HEK293 (cell line): ENCODE results near the gene POLD4.

Experiments
- CTCF ChIP-seq: fragments of 450-650 bp; formaldehyde crosslinking; IDR thresholded peaks from 2 replicates; pipeline ENCODE4 v1.5.1; 2016; ENCODE audit warnings: missing biosample characterization, missing genetic modification characterization
- GFI1B ChIP-seq: fragments of 450-650 bp; formaldehyde crosslinking; IDR thresholded peaks from 2 replicates; pipeline ENCODE4 v1.5.1; 2016; ENCODE audit warnings: missing biosample characterization, missing genetic modification characterization
- GLIS1 ChIP-seq: fragments of 450-650 bp; formaldehyde crosslinking; IDR thresholded peaks from 2 replicates; pipeline ENCODE4 v1.5.1; 2016; ENCODE audit warnings: missing biosample characterization, missing genetic modification characterization
- KLF10 ChIP-seq: fragments of 450-650 bp; IDR thresholded peaks from 2 replicates; pipeline ENCODE4 v1.5.1; 2018; ENCODE audit warnings: missing biosample characterization, mild to moderate bottlenecking, missing genetic modification characterization
- KLF7 ChIP-seq: fragments of 450-650 bp; formaldehyde crosslinking; IDR thresholded peaks from 2 replicates; pipeline ENCODE4 v1.5.1; 2016; ENCODE audit warnings: missing biosample characterization, missing genetic modification characterization, borderline replicate concordance
- PATZ1 ChIP-seq: fragments of 450-650 bp; formaldehyde crosslinking; IDR thresholded peaks from 2 replicates; pipeline ENCODE4 v1.5.1; 2016; ENCODE audit warnings: missing biosample characterization, missing genetic modification characterization
- PRDM2 ChIP-seq: fragments of 450-650 bp; formaldehyde crosslinking; IDR thresholded peaks from 2 replicates; pipeline ENCODE4 v1.5.1; 2016; ENCODE audit warnings: missing biosample characterization, missing genetic modification characterization, borderline replicate concordance
- SCRT2 ChIP-seq: fragments of 450-650 bp; formaldehyde crosslinking; IDR thresholded peaks from 2 replicates; pipeline ENCODE4 v1.5.1; 2016; ENCODE audit warnings: missing biosample characterization, missing genetic modification characterization
- SP3 ChIP-seq: fragments of 450-650 bp; formaldehyde crosslinking; IDR thresholded peaks from 2 replicates; pipeline ENCODE4 v1.5.1; 2016; ENCODE audit warnings: missing biosample characterization, missing genetic modification characterization
- SP7 ChIP-seq: fragments of 450-650 bp; formaldehyde crosslinking; IDR thresholded peaks from 2 replicates; pipeline ENCODE4 v1.5.1; 2016; ENCODE audit warnings: missing biosample characterization, missing genetic modification characterization
- ZBTB49 ChIP-seq: fragments of 450-650 bp; formaldehyde crosslinking; IDR thresholded peaks from 2 replicates; pipeline ENCODE4 v1.5.1; 2016; ENCODE audit warnings: missing biosample characterization, missing genetic modification characterization, low read depth
- ZFHX2 ChIP-seq: fragments of 450-650 bp; formaldehyde crosslinking; conservative IDR thresholded peaks from 2 replicates; pipeline ENCODE4 v1.5.1; 2016; ENCODE audit warnings: missing biosample characterization, missing genetic modification characterization
- ZNF16 ChIP-seq: fragments of 450-650 bp; formaldehyde crosslinking; IDR thresholded peaks from 2 replicates; pipeline ENCODE4 v1.5.1; 2016; ENCODE audit warnings: low read depth, missing biosample characterization, missing genetic modification characterization
- ZNF184 ChIP-seq: fragments of 450-650 bp; IDR thresholded peaks from 2 replicates; pipeline ENCODE4 v1.5.1; 2018; ENCODE audit warnings: missing biosample characterization, mild to moderate bottlenecking, missing genetic modification characterization
- ZNF248 ChIP-seq: fragments of 450-650 bp; formaldehyde crosslinking; IDR thresholded peaks from 2 replicates; pipeline ENCODE4 v1.5.1; 2017; ENCODE audit warnings: missing biosample characterization, missing genetic modification characterization
- ZNF266 ChIP-seq: fragments of 450-650 bp; formaldehyde crosslinking; IDR thresholded peaks from 2 replicates; pipeline ENCODE4 v1.5.1; 2016; ENCODE audit warnings: missing biosample characterization, missing genetic modification characterization, low read depth
- ZNF394 ChIP-seq: fragments of 450-650 bp; formaldehyde crosslinking; IDR thresholded peaks from 2 replicates; pipeline ENCODE4 v1.5.1; 2016; ENCODE audit warnings: missing biosample characterization, missing genetic modification characterization, mild to moderate bottlenecking, moderate library complexity, borderline replicate concordance
- ZNF449 ChIP-seq: fragments of 450-650 bp; formaldehyde crosslinking; IDR thresholded peaks from 2 replicates; pipeline ENCODE4 v1.5.1; 2017; ENCODE audit warnings: missing biosample characterization, mild to moderate bottlenecking, missing genetic modification characterization, moderate library complexity
- ZNF48 ChIP-seq: fragments of 450-650 bp; formaldehyde crosslinking; IDR thresholded peaks from 2 replicates; pipeline ENCODE4 v1.5.1; 2016; ENCODE audit warnings: missing biosample characterization, missing genetic modification characterization
- ZNF521 ChIP-seq: fragments of 450-650 bp; formaldehyde crosslinking; IDR thresholded peaks from 2 replicates; pipeline ENCODE4 v1.5.1; 2017; ENCODE audit warnings: missing biosample characterization, mild to moderate bottlenecking, missing genetic modification characterization
- ZNF558 ChIP-seq: fragments of 450-650 bp; formaldehyde crosslinking; IDR thresholded peaks from 2 replicates; pipeline ENCODE4 v1.5.1; 2016; ENCODE audit warnings: missing biosample characterization, missing genetic modification characterization
- ZNF629 ChIP-seq: fragments of 450-650 bp; formaldehyde crosslinking; IDR thresholded peaks from 2 replicates; pipeline ENCODE4 v1.5.1; 2017; ENCODE audit warnings: missing biosample characterization, missing genetic modification characterization
- ZNF639 ChIP-seq: fragments of 450-650 bp; formaldehyde crosslinking; IDR thresholded peaks from 2 replicates; pipeline ENCODE4 v1.5.1; 2016; ENCODE audit warnings: missing biosample characterization, missing genetic modification characterization
- ZNF776 ChIP-seq: fragments of 450-650 bp; formaldehyde crosslinking; IDR thresholded peaks from 2 replicates; pipeline ENCODE4 v1.5.0; 2017; ENCODE audit warnings: missing biosample characterization, missing genetic modification characterization, borderline replicate concordance
- ZNF785 ChIP-seq: fragments of 450-650 bp; formaldehyde crosslinking; IDR thresholded peaks from 2 replicates; pipeline ENCODE4 v1.5.1; 2016; ENCODE audit warnings: missing biosample characterization, missing genetic modification characterization

Gene POLD4

GRCh38 chr11:67353317-67354074 is at the start of gene POLD4 (continued):
- no peak for TF ChIP-seq ZNF639
- no peak for TF ChIP-seq CTCF (tag by site-specific recombination)
- no peak for TF ChIP-seq ZNF16 (tag by site-specific recombination)
- TF ChIP-seq SP3 (tag by site-specific recombination): peak; percentile 94
- TF ChIP-seq ZNF184 (tag by site-specific recombination): no peak
- no peak for TF ChIP-seq ZNF449
- TF ChIP-seq ZNF248: no peak
- TF ChIP-seq ZNF521 (tag by site-specific recombination): no peak
- no peak for TF ChIP-seq ZBTB49
- TF ChIP-seq GLIS1 (tag by site-specific recombination): peak; percentile 75
- TF ChIP-seq SP7: peak; percentile 33; the same call in 1 of the 2 replicates
- peak; percentile 96 for TF ChIP-seq PATZ1
- no peak for TF ChIP-seq ZNF558
- TF ChIP-seq SCRT2: peak; percentile 27
- TF ChIP-seq ZNF266: no peak
- no peak for TF ChIP-seq GFI1B (tag by site-specific recombination)
- TF ChIP-seq ZNF48 (tag by site-specific recombination): no peak
- peak; percentile 34; the same call in 1 of the 2 replicates for TF ChIP-seq ZFHX2
- no peak for TF ChIP-seq KLF7 (tag by site-specific recombination)
- peak; percentile 92 for TF ChIP-seq KLF10
- TF ChIP-seq ZNF629: no peak
- TF ChIP-seq ZNF785 (tag by site-specific recombination): no peak
- no peak for TF ChIP-seq ZNF394 (tag by site-specific recombination)
- TF ChIP-seq PRDM2 (tag by site-specific recombination): no peak
- no peak for TF ChIP-seq ZNF776
